A204.1 (cell line): ENCODE data around the gene COPS7A.
"Not testable (repeated sequence)": the region's sequence is repeated elsewhere in the genome, so short reads cannot be mapped to it uniquely, and the experiment has no call there.

Experiments
- FAIRE-seq: peaks from 2 replicates; lab custom pipeline; 2012; peaks lifted over from hg19 to GRCh38; lab: Jason Lieb, UNC

The COPS7A gene

DNA sequence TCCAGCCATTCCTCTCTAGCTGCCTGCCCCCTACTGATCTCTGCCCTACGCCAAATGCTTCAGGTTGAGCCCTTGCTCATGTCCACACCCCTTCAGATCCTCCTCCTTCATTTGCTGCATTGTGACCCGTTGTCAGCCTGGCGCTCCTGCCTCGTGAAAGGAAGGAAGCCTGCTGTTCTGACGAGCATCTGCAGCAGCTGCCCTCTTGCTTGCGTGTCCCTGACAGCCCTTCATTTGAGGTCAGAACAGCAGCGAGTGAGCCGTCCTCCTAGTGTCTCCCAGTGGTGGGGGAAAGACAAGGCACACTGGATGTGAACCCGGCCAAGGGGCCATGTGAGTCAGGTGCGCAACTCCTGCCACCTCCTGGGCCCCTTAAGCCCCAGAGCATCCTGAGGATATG is 20.2 kb upstream of the COPS7A start:
- FAIRE-seq: no peak

- FAIRE-seq: not testable (repeated sequence)
Measured at GRCh38 chr12:6708351-6708750, 15.5 kb upstream of the COPS7A start.

- no peak for FAIRE-seq
Measured at GRCh38 chr12:6708960-6709394, 14.9 kb upstream of the COPS7A start.

DNA sequence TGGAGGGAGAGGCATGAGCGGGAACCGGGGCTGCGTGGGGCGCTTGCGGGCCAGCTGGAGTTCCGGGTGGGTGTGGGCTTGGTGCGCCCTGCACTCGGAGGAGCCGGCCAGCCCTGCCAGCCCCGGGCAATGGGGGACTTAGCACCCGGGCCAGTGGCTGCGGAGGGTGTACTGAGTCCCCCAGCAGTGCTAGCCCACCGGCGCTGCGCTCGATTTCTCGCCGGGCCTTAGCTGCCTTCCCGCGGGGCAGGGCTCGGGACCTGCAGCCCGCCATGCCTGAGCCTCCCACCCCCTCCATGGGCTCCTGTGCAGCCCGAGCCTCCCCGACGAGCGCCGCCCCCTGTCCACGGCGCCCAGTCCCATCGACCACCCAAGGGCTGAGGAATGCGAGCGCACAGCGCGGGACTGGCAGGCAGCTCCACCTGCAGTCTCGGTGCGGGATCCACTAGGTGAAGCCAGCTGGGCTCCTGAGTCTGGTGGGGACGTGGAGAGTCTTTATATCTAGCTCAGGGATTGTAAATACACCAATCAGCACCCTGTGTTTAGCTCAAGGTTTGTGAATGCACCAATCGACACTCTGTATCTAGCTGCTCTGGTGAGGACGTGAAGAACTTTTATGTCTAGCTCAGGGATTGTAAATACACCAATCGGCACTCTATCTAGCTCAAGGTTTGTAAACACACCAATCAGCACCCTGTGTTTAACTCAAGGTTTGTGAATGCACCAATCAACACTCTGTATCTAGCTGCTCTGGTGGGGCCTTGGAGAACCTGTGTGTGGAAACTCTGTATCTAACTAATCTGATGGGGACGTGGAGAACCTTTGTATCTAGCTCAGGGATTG is 7.6 kb upstream of the COPS7A start:
- not testable (repeated sequence) for FAIRE-seq

- FAIRE-seq: no peak
Measured at GRCh38 chr12:6716874-6717437, 6.9 kb upstream of the COPS7A start.

DNA sequence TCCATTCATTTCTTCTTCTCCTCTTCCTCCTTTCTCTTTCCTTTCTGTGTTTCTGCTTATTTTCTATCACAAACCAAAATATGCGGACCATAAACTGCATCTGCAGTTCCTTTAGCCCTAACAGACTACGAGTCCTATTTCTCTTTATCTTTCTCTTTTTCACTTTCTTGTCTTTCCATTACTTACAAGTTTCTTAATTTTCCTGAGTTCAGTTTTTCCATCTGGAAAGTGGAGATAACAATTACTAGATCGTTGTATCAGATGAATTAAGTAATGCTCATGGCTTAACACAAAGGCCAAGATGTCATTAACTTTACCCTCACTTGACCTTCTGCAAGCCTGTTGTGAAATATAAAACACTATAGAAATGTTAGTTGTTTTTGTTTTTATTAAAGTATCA is 983 bp upstream of the COPS7A start:
- FAIRE-seq: no peak

DNA sequence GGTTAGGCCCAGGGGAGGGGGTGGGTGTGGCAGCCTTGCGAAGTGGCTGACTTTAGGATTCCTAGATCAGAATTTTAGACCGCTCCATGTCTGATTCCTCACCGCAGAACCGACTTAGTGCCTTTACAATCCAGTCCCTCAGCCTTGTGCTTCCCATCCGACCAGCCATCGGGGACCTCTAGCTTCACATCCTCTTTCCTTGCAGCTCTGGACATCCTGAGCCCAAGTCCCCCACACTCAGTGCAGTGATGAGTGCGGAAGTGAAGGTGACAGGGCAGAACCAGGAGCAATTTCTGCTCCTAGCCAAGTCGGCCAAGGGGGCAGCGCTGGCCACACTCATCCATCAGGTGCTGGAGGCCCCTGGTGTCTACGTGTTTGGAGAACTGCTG is 557 bp downstream of the COPS7A start:
- no peak for FAIRE-seq

DNA sequence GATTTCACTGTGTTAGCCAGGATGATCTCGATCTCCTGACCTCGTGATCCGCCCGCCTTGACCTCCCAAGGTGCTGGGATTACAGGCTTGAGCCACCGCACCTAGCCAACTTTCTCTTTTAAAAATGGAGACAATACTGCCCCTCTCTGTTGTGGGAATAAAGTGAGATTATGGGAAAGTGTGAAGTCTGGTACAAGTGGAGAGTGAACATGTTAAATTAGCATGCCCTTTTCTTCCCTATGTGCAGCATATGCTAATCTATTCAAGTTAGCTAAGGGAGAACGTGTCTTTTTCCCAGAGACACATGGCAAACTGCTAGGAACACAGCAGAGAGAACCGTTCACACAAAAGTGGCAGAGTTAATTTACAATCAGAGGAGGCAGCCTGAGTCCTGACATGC is 1.5 kb downstream of the COPS7A start:
- FAIRE-seq: no peak

DNA sequence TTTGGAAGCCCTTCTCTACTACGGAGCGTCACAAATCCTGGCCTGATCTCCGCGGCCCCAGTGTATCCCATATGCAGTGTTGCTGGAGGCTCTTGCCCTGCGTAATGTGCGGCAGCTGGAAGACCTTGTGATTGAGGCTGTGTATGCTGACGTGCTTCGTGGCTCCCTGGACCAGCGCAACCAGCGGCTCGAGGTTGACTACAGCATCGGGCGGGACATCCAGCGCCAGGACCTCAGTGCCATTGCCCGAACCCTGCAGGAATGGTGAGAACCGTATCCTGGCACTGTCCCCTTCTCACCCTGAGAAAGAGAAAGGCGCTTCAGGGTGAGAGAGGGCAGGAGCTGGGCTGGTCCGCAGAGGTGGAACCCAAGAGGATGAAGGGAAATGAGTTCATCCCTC is 5.3 kb downstream of the COPS7A start:
- FAIRE-seq: no peak

DNA sequence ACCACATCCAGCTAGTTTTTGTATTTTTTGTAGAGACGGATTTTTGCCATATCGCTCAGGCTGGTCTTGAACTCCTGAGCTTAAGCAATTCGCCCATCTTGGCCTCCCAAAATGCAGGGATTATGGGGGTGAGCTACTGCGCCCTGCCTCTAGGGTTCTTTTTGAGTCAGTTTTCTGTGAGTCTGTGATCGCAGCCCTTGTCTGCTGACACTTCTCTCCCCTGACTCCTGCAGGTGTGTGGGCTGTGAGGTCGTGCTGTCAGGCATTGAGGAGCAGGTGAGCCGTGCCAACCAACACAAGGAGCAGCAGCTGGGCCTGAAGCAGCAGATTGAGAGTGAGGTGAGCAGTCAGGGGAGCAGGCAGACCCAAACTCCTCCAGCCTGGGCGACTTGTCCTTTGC is 6.3 kb downstream of the COPS7A start:
- FAIRE-seq: no peak

GRCh38 chr12:6734506-6735387 is 10.9 kb downstream of the COPS7A start:
- no peak for FAIRE-seq

DNA sequence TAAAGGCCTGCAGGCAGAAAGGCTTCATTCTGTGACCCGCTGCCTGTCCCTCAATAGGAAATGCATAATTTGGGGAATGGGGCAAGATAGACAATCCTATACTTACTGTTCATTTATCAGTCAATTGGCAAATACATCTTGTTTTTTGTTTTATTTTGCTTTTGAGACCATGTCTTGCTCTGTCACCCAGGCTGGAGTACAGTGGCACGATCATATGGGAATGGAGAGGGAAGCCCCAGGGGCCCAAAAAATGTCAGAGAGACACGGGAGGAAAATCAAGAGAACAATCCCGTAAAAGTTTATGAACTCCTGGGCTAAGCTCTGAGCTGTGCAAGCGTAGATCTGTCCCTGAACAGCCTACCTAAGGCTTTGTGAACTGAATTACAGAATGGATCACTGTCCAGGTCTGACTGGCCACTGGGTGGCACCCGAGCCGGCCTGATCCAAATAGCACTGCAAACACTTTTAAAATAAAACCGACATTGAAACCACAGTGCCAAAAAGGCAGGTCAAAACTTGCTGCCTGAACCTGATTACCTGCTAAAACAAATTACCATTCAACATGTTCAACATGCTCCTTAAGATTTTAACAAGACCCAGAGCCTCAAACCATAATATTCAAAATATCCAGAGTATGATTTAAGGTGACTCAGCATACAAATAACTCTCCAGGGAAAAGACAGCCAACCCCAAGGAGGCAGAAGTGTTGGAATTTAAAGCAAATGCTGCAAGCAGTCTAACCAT is 11.8 kb downstream of the COPS7A start:
- FAIRE-seq: peak; percentile 92

DNA sequence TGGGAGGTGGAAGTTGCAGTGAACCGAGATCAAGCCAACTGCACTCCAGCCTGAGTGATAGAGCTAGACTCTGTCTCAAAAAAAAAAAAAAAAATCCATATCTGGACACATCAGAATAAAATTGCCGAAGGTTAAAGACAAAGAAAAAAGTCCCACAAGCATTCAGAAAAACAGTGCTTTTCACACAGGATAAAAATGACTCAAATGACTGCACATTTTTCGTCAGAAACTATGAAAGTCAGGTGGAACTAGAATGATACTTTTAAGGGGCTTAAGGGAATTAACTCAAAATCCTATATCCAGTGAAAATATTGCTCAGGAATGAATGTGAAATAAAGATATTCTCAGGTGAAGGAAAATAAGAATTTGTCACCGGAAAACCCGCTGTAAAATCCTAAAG is 12.9 kb downstream of the COPS7A start:
- FAIRE-seq: no peak

- not testable (repeated sequence) for FAIRE-seq
Measured at GRCh38 chr12:6742080-6742479, 18.2 kb downstream of the COPS7A start.

- no peak for FAIRE-seq
Measured at GRCh38 chr12:6742834-6743233, 19.0 kb downstream of the COPS7A start.

GRCh38 chr12:6743300-6743699 is 19.5 kb downstream of the COPS7A start:
- not testable (repeated sequence) for FAIRE-seq

DNA sequence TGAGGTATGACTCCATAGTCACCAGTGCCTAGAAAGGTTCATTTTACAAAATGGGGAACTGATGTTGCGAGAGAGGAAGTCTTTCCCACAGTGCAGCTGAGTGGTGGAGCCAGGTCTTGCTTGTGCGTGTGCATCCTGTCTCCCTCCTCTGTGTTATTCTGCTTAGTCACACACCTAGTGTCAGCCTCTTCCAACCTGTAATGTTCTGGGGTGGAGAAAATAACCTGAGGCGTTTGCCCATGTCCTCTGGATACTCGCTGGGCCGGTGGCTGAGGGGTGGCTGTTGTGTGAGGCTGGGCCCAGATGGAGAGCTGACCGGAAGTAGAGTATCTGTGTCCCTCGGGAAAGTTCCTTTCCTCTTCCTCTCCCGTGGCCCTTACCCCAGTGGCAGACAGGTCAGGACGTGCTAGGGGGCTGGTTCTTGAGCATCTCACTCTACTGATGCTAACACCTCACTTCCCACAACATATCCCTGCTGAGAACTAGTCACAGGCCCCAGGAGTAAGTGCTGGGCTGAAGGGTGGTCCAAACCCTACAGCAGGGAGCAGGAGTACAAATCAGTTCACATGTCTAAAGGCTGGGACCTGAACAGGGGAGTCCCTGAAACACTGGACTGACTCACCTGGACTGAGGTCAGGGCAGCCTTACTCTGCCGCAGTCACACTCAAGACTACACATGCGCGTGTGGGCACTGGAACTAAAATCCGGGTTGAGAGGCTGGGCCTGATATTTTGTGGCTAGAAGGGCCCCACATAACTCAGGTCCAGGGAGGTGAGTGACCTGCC is 22.1 kb downstream of the COPS7A start:
- no peak for FAIRE-seq

DNA sequence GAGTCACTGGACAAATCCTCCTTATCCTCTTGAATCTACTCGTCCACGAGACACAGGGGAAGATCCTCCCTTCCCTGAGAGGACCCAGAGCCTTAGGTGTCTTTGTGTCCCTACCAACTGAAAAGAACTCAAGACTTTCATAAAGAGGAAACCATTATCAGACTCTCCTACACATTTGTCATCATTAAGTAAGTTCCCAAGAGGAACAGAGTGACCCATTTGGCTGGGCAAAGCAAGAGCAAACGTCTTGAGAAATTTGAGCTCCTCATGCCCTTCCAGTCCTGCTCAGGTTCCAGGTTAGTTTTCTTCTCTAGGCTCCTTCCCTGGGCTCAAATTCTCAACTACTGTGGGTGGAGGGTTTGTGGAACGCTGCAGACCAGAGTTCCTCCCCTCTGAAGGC is 23.4 kb downstream of the COPS7A start:
- FAIRE-seq: no peak

DNA sequence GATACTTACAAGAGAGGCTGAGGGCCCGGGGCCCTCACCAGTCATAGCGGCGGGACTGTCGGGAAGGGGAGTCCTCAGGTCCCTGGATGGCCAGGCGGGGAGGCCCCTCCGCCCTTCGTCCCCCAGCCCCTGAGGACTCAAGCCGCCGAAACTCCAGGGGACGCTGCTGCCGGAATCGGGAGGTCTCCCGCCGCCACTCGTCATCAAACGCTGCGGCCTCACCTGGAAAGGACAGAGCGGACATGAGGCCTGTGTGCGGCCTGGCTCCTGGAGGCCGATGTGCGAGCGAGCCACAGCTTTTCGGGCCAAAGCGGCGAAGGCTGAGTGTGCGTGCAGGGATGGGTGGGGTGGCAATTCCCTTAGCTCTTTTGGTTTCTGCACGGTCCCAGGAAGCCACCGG is 24.9 kb downstream of the COPS7A start:
- FAIRE-seq: no peak

DNA sequence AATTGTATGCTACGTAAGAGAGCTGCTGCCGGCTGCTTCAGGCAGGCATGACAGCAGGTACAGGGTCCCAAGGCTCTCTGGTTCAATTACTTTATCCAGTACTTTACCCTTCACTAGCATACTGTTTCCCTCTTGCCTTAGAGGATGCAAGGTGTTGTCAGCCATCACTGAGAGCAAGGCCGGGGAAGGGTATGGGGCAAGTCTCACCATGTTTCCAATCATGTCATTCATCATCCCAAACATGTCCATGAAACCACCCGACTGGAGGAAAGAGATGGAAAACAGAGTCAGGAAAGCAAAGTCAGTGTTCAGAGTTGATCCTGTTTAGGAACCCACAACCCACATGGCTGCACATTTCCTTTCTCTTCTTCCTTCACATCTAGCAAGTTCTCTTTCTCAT is 26.7 kb downstream of the COPS7A start:
- no peak for FAIRE-seq

- no peak for FAIRE-seq
Measured at GRCh38 chr12:6751767-6752166, 27.9 kb downstream of the COPS7A start.
